ENCODE data around the gene SAMD4A.

SAMD4A gene

GRCh38 chr14:54709444-54709843 lies 142.5 kb downstream of the SAMD4A start:
- Histone ChIP-seq H3K9me3 (ENCODE audit: low read length) (no peaks in the 10 kb centered on the region), H3K4me1 (ENCODE audit: insufficient read depth, low read length, severe bottlenecking) (no peaks in the 10 kb centered on the region), H2AFZ (ENCODE audit: low read length) (no peak overlapping the region), H3K79me2 (ENCODE audit: insufficient read depth, low read length) (no peaks in the 10 kb centered on the region), H3K9me2 (ENCODE audit: low read depth, low read length) (no peaks in the 10 kb centered on the region), H3K4me2 (ENCODE audit: low read length) (no peak overlapping the region), H3K27ac (ENCODE audit: low read depth, low read length, poor library complexity, severe bottlenecking) (no peak overlapping the region), H3K9ac (ENCODE audit: low read length) (no peak overlapping the region), H4K20me1 (ENCODE audit: insufficient read depth, low read length) (no peaks in the 10 kb centered on the region), H3F3A (ENCODE audit: insufficient read depth, low read length) (no peaks in the 10 kb centered on the region), H3K27me3 (ENCODE audit: insufficient read depth, low read length) (no peaks in the 10 kb centered on the region), H3K4me3 (ENCODE audit: low read depth, low read length, poor library complexity, severe bottlenecking) (no peak overlapping the region), H3K36me3 (ENCODE audit: insufficient read depth, low read length) (no peaks in the 10 kb centered on the region)
- no peak for TF ChIP-seq EZH2 (IDR thresholded peaks at IDR 0.05; ENCODE audit: borderline replicate concordance, low read length)

GRCh38 chr14:54709867-54710266 lies 142.9 kb downstream of the SAMD4A start:
- H3K27me3 ChIP-seq (ENCODE audit: insufficient read depth, low read length): no peaks in the 10 kb centered on the region
- no peak for TF ChIP-seq CTCF (IDR thresholded peaks at IDR 0.05; ENCODE audit: low read length)
- TF ChIP-seq EZH2 (IDR thresholded peaks at IDR 0.05; ENCODE audit: borderline replicate concordance, low read length): no peak
- no peak overlapping the region for H2AFZ ChIP-seq (ENCODE audit: low read length)
- H3K4me1 ChIP-seq (ENCODE audit: insufficient read depth, low read length, severe bottlenecking): no peaks in the 10 kb centered on the region
- H3K27ac ChIP-seq (ENCODE audit: low read depth, low read length, poor library complexity, severe bottlenecking): no peak overlapping the region
- H3K36me3 ChIP-seq (ENCODE audit: insufficient read depth, low read length): no peaks in the 10 kb centered on the region
- no peaks in the 10 kb centered on the region for H3K9me3 ChIP-seq (ENCODE audit: low read length)
- H3K9ac ChIP-seq (ENCODE audit: low read length): no peak overlapping the region
- no peaks in the 10 kb centered on the region for H4K20me1 ChIP-seq (ENCODE audit: insufficient read depth, low read length)
- H3F3A ChIP-seq (ENCODE audit: insufficient read depth, low read length): no peaks in the 10 kb centered on the region
- no peak overlapping the region for H3K4me3 ChIP-seq (ENCODE audit: low read depth, low read length, poor library complexity, severe bottlenecking)
- H3K9me2 ChIP-seq (ENCODE audit: low read depth, low read length): no peaks in the 10 kb centered on the region
- no peak overlapping the region for H3K4me2 ChIP-seq (ENCODE audit: low read length)
- no peaks in the 10 kb centered on the region for H3K79me2 ChIP-seq (ENCODE audit: insufficient read depth, low read length)

- TF ChIP-seq EZH2 (IDR thresholded peaks at IDR 0.05; ENCODE audit: borderline replicate concordance, low read length): no peak
- TF ChIP-seq CTCF (IDR thresholded peaks at IDR 0.05; ENCODE audit: low read length): no peak
- Histone ChIP-seq H4K20me1 (ENCODE audit: insufficient read depth, low read length) (no peaks in the 10 kb centered on the region), H3K9me3 (ENCODE audit: low read length) (no peaks in the 10 kb centered on the region), H3K4me2 (ENCODE audit: low read length) (no peak overlapping the region), H3K27ac (ENCODE audit: low read depth, low read length, poor library complexity, severe bottlenecking) (no peak overlapping the region), H3F3A (ENCODE audit: insufficient read depth, low read length) (no peaks in the 10 kb centered on the region), H3K9ac (ENCODE audit: low read length) (no peak overlapping the region), H3K4me3 (ENCODE audit: low read depth, low read length, poor library complexity, severe bottlenecking) (no peak overlapping the region), H2AFZ (ENCODE audit: low read length) (no peak overlapping the region), H3K9me2 (ENCODE audit: low read depth, low read length) (no peaks in the 10 kb centered on the region), H3K79me2 (ENCODE audit: insufficient read depth, low read length) (no peaks in the 10 kb centered on the region), H3K4me1 (ENCODE audit: insufficient read depth, low read length, severe bottlenecking) (no peaks in the 10 kb centered on the region), H3K27me3 (ENCODE audit: insufficient read depth, low read length) (no peaks in the 10 kb centered on the region), H3K36me3 (ENCODE audit: insufficient read depth, low read length) (no peaks in the 10 kb centered on the region)
Observed at GRCh38 chr14:54711312-54711711, 144.4 kb downstream of the SAMD4A start.

- Histone ChIP-seq H3K9me2 (ENCODE audit: low read depth, low read length) (no peaks in the 10 kb centered on the region), H4K20me1 (ENCODE audit: insufficient read depth, low read length) (no peaks in the 10 kb centered on the region), H3K27me3 (ENCODE audit: insufficient read depth, low read length) (no peaks in the 10 kb centered on the region), H3K9me3 (ENCODE audit: low read length) (no peaks in the 10 kb centered on the region), H3K9ac (ENCODE audit: low read length) (no peak overlapping the region), H3K4me1 (ENCODE audit: insufficient read depth, low read length, severe bottlenecking) (no peaks in the 10 kb centered on the region), H3K4me2 (ENCODE audit: low read length) (no peak overlapping the region), H3F3A (ENCODE audit: insufficient read depth, low read length) (no peaks in the 10 kb centered on the region), H3K36me3 (ENCODE audit: insufficient read depth, low read length) (no peaks in the 10 kb centered on the region), H3K27ac (ENCODE audit: low read depth, low read length, poor library complexity, severe bottlenecking) (no peak overlapping the region), H3K79me2 (ENCODE audit: insufficient read depth, low read length) (no peaks in the 10 kb centered on the region), H2AFZ (ENCODE audit: low read length) (no peak overlapping the region), H3K4me3 (ENCODE audit: low read depth, low read length, poor library complexity, severe bottlenecking) (no peak overlapping the region)
- TF ChIP-seq CTCF (IDR thresholded peaks at IDR 0.05; ENCODE audit: low read length) (no peak), EZH2 (IDR thresholded peaks at IDR 0.05; ENCODE audit: borderline replicate concordance, low read length) (no peak)
Observed at GRCh38 chr14:54711812-54712464, 145.0 kb downstream of the SAMD4A start.

Measured in OCI-LY1 (cell line).